PC-3 (cell line): ENCODE data around the gene ABCC5. TPM values are rescaled to one million over a fixed set of nuclear protein-coding genes. Genes with fewer than 3 reads are reported as not detected.

Experiments used
- ATAC-seq: fragments of 200-7000 bp; cut with Tn5 transposase; 2 replicates; pipeline ENCODE4 v1.9.1; 2020; ENCODE audit warnings: mild to moderate bottlenecking, moderate library complexity
- BruUV-seq: library from RNA; stranded (reverse); fragments of 400-500 nt; replicated peaks from 2 replicates; lab custom pipeline; 2021; lab: Mats Ljungman, UMichigan
- CTCF ChIA-PET: fragments of 300-600 bp; sonication (Branson Sonifier 250); formaldehyde crosslinking; loops from one replicate; lab custom pipeline; 2022; ENCODE audit warnings: antibody characterized with exemption; lab: Charles Lee
- POLR2A ChIA-PET: fragments of 300-600 bp; sonication (Branson Sonifier 250); formaldehyde crosslinking; loops from one replicate; lab custom pipeline; 2022; ENCODE audit warnings: antibody characterized with exemption; ENCODE audit not compliant: unreplicated experiment; lab: Charles Lee
- DNase-seq: peaks from one replicate; pipeline ENCODE4 v3.0.0-alpha.2; 2015
- H2AFZ ChIP-seq: fragments of 300-600 bp; sonication (generic); 2 replicates; pipeline ENCODE4 v1.6.0; 2016; ENCODE audit warnings: antibody characterized with exemption, low read length
- H3F3A ChIP-seq: fragments of 300-600 bp; sonication (generic); one replicate; pipeline ENCODE4 v1.6.0; 2017; ENCODE audit warnings: antibody characterized with exemption, low read length, control low read depth, mild to moderate bottlenecking; ENCODE audit not compliant: unreplicated experiment
- H3K27ac ChIP-seq: fragments of 300-600 bp; sonication (generic); 2 replicates; pipeline ENCODE4 v1.5.1; 2016; ENCODE audit warnings: mild to moderate bottlenecking, low read length
- H3K27me3 ChIP-seq: fragments of 300-600 bp; sonication (generic); 2 replicates; pipeline ENCODE4 v1.6.1; 2016; ENCODE audit warnings: low read length, mixed read lengths
- H3K36me3 ChIP-seq: fragments of 300-600 bp; sonication (generic); 2 replicates; pipeline ENCODE4 v1.6.1; 2016; ENCODE audit warnings: low read depth, mixed run types, low read length, mixed read lengths
- H3K4me1 ChIP-seq: fragments of 300-600 bp; sonication (generic); 2 replicates; pipeline ENCODE4 v1.5.1; 2016; ENCODE audit warnings: low read length; ENCODE audit not compliant: insufficient read depth
- H3K4me2 ChIP-seq: fragments of 300-600 bp; sonication (generic); 2 replicates; pipeline ENCODE4 v1.6.0; 2016; ENCODE audit warnings: low read length
- H3K4me3 ChIP-seq: fragments of 300-600 bp; sonication (generic); 2 replicates; pipeline ENCODE4 v1.5.1; 2016; ENCODE audit warnings: mild to moderate bottlenecking, low read length, mixed read lengths
- H3K79me2 ChIP-seq: fragments of 300-600 bp; sonication (generic); 2 replicates; pipeline ENCODE4 v1.6.1; 2017; ENCODE audit warnings: low read length, mixed read lengths
- H3K9ac ChIP-seq: fragments of 300-600 bp; sonication (generic); 2 replicates; pipeline ENCODE4 v1.6.0; 2016; ENCODE audit warnings: mild to moderate bottlenecking, low read length
- H3K9me2 ChIP-seq: fragments of 300-600 bp; sonication (generic); replicated peaks from 2 replicates; pipeline ENCODE4 v1.6.1; 2016; ENCODE audit warnings: mixed run types, low read length, mixed read lengths
- H3K9me3 ChIP-seq: fragments of 300-600 bp; sonication (generic); 2 replicates; pipeline ENCODE4 v1.6.1; 2016; ENCODE audit warnings: low read length, mixed read lengths
- H4K20me1 ChIP-seq: fragments of 300-600 bp; sonication (generic); 2 replicates; pipeline ENCODE4 v1.6.1; 2016; ENCODE audit warnings: low read length, mixed read lengths
- CTCF ChIP-seq: fragments of 300-600 bp; sonication (generic); conservative IDR thresholded peaks from 2 replicates; pipeline ENCODE4 v1.5.1; 2017; ENCODE audit warnings: antibody characterized with exemption, low read depth, mild to moderate bottlenecking, low read length
- EZH2 ChIP-seq: fragments of 300-600 bp; sonication (generic); IDR thresholded peaks from one replicate; pipeline ENCODE4 v1.6.1; 2017; ENCODE audit warnings: antibody characterized with exemption, mild to moderate bottlenecking, low read length; ENCODE audit not compliant: unreplicated experiment
- EZH2phosphoT487 ChIP-seq: fragments of 300-600 bp; sonication (generic); IDR thresholded peaks from 2 replicates; pipeline ENCODE4 v1.6.1; 2018; ENCODE audit warnings: mild to moderate bottlenecking, antibody characterized with exemption, low read length, borderline replicate concordance
- intact Hi-C: fragments of 100-400 bp; cut with micrococcal nuclease; formaldehyde crosslinking; loops from 2 replicates; pipeline ENCODE4 v1.9.0; 2023
- total RNA-seq: library from RNA; depleted of rRNA; stranded (reverse); fragments of >200 nt; gene quantifications from 2 replicates; pipeline ENCODE4 v1.2.3, GENCODE V29; 2014

Gene ABCC5
- total RNA-seq, 1 experiment from 2014 or later: 16.1 TPM

GRCh38 chr3:184037816-184038215, 20.1 kb upstream of the ABCC5 start:
- Histone ChIP-seq H3K36me3 (no peaks in the 10 kb centered on the region), H2AFZ (no peak overlapping the region), H3F3A (no peaks in the 10 kb centered on the region), H3K27ac (no peak overlapping the region), H3K27me3 (no peaks in the 10 kb centered on the region; the same call in 1 of the 2 replicates), H3K4me3 (no peak overlapping the region), H3K9me2 (no peaks in the 10 kb centered on the region), H3K4me1 (no peaks in the 10 kb centered on the region), H3K9me3 (no peaks in the 10 kb centered on the region), H4K20me1 (no peaks in the 10 kb centered on the region), H3K4me2 (no peak overlapping the region), H3K9ac (no peak overlapping the region), H3K79me2 (no peaks in the 10 kb centered on the region)
- DNase-seq (no peak), ATAC-seq (no peak)
- TF ChIP-seq EZH2 (no peak), EZH2phosphoT487 (no peak), CTCF (peak; percentile 44)
- no TSS peak for BruUV-seq
- intact Hi-C loops: no loop called here
- CTCF ChIA-PET: no interaction called here
- POLR2A ChIA-PET: no interaction called here

- no peak for ATAC-seq
- Histone ChIP-seq H3K9me2 (no peaks in the 10 kb centered on the region), H3K9me3 (no peaks in the 10 kb centered on the region), H3K9ac (no peak within 1 kb of the TSS), H3K79me2 (no peaks in the 10 kb centered on the region), H3K27me3 (no peaks in the 10 kb centered on the region; the same call in 1 of the 2 replicates), H3K4me1 (no peaks in the 10 kb centered on the region), H3F3A (no peaks in the 10 kb centered on the region), H4K20me1 (no peaks in the 10 kb centered on the region), H3K4me3 (no peak within 1 kb of the TSS), H3K4me2 (no peak within 1 kb of the TSS), H3K27ac (no peak within 1 kb of the TSS), H2AFZ (no peak within 1 kb of the TSS), H3K36me3 (no peaks in the 10 kb centered on the region)
- TF ChIP-seq CTCF: no peak
- no peak for TF ChIP-seq EZH2
- no peak for TF ChIP-seq EZH2phosphoT487
- CTCF ChIA-PET: interaction anchor here (0.7 kb wide), 1 partner anchor 533 kb away, joined by 4 read pairs; no protein-coding TSS in a partner anchor
- no TSS peak for BruUV-seq
- POLR2A ChIA-PET: no interaction called here
- DNase-seq: no peak
- intact Hi-C loops: no loop called here
These were observed 13.6 kb upstream of the ABCC5 start, which contains the start of gene HTR3D for GRCh38 chr3:184031187-184031792. Gene HTR3D (plus strand): TSS chr3:184031742. CDS start chr3:184031742, 0 bp downstream.

DNA sequence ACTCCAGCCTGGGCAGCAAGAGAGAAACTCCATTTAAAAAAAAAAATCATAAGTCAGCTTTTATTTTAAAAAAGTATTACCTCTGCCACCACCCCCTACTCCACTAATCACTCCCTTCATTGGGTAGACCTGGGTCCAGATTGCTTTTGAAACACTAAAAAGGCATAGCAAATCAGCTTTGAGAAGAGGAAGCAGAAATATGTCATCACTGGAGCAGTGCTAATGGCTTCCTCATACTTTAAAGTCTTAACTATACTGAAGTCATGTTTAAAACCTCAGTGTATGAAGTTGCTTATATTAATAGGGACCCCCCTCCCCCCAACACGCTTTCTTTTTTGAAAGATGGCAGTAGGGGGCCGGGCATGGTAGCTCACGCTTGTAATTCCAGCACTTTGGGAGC, 12.9 kb upstream of the ABCC5 start:
- DNase-seq: no peak
- POLR2A ChIA-PET: no interaction called here
- H3K27ac ChIP-seq: no peak overlapping the region
- no peak for ATAC-seq
- no peaks in the 10 kb centered on the region for H3K9me3 ChIP-seq
- H3K27me3 ChIP-seq: no peaks in the 10 kb centered on the region; the same call in 1 of the 2 replicates
- H4K20me1 ChIP-seq: no peaks in the 10 kb centered on the region
- H3K4me3 ChIP-seq: no peak overlapping the region
- no peak overlapping the region for H3K9ac ChIP-seq
- no peaks in the 10 kb centered on the region for H3K36me3 ChIP-seq
- no peaks in the 10 kb centered on the region for H3F3A ChIP-seq
- no peaks in the 10 kb centered on the region for H3K9me2 ChIP-seq
- no TSS peak for BruUV-seq
- CTCF ChIA-PET: no interaction called here
- intact Hi-C loops: no loop called here
- H3K4me1 ChIP-seq: no peaks in the 10 kb centered on the region
- no peak overlapping the region for H2AFZ ChIP-seq
- no peaks in the 10 kb centered on the region for H3K79me2 ChIP-seq
- TF ChIP-seq EZH2phosphoT487 (no peak), EZH2 (no peak)
- no peak overlapping the region for H3K4me2 ChIP-seq
